ENCODE data around the gene HSCB. TPM values are rescaled to one million over a fixed set of nuclear protein-coding genes. Genes with fewer than 3 reads are reported as not detected.
A peak's percentile ranks its signal among the peaks of the same experiment; 100 is the strongest.
"Not testable (repeated sequence)": the region's sequence is repeated elsewhere in the genome, so short reads cannot be mapped to it uniquely, and the experiment has no call there.

The HSCB gene
- 10 to 100 TPM in 5 of 6 donors, 1 to 10 TPM in 1; 9.7 to 29.3 (median 12.3) TPM for total RNA-seq

DNA sequence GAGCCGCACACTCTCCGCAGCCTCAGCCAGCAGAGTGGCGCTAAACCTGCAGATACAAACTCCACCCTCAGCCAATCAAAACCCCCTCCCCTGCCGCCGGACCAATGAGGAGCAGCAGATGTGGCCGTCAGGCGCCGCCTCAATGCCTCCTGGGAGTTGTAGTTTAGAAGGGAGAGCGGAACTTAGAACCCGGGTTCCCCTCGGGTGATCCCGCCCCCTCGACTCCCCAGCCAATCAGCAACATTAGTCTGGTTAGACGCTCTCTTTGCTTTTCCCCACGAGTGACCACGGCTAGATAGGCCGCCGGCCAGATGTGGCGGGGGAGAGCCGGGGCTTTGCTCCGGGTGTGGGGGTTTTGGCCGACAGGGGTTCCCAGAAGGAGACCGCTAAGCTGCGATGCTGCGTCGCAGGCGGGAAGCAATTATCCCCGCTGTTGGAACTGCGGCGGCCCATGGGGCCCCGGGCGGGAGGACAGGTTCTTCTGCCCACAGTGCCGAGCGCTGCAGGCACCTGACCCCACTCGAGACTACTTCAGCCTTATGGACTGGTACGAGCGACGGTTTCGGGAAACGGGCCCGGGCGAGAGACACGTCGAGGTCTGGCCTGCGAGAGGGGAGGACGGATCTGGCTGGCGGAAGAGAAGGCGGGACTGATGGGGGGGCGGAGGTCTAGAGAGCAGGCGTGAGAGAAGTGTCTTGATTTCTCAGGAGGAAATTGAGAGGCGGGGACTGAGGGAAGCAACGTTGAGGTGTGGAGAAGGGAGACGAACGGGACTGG is at the start of gene HSCB, which contains the start of gene CHEK2:
Gene HSCB, plus strand, starts transcription at position 255 of the 777 bp plus-strand sequence. Its CDS starts 57 bp downstream, at position 312.
Gene CHEK2, minus strand, starts transcription at position 36 of the 777 bp plus-strand sequence. CDS start 7,099 bp downstream, outside the sequence.
- H3K4me3 ChIP-seq = peak within 1 kb of the TSS; percentile 50 to 99 (median 82)
- ATAC-seq (ENCODE audit: low FRiP score in 2 of 2) (peak; percentile 99), DNase-seq (peak; percentile 91 to 99)
- TF ChIP-seq POLR2A (IDR thresholded peaks at IDR 0.05) (peak; percentile 39 to 88 (median 68)), EP300 (IDR thresholded peaks at IDR 0.05) (no peak), POLR2AphosphoS5 (IDR thresholded peaks at IDR 0.05) (peak; percentile 76 to 83)
- TF ChIP-seq, protein P1, sequence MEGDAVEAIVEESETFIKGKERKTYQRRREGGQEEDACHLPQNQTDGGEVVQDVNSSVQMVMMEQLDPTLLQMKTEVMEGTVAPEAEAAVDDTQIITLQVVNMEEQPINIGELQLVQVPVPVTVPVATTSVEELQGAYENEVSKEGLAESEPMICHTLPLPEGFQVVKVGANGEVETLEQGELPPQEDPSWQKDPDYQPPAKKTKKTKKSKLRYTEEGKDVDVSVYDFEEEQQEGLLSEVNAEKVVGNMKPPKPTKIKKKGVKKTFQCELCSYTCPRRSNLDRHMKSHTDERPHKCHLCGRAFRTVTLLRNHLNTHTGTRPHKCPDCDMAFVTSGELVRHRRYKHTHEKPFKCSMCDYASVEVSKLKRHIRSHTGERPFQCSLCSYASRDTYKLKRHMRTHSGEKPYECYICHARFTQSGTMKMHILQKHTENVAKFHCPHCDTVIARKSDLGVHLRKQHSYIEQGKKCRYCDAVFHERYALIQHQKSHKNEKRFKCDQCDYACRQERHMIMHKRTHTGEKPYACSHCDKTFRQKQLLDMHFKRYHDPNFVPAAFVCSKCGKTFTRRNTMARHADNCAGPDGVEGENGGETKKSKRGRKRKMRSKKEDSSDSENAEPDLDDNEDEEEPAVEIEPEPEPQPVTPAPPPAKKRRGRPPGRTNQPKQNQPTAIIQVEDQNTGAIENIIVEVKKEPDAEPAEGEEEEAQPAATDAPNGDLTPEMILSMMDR (IDR thresholded peaks at IDR 0.05) = peak in 1 of 6 experiments; percentile 15
- H3K4me1 ChIP-seq = peaks cover 8 to 14% (median 12%) of the 10 kb centered on the region in 4 donors
- peaks cover 7 to 34% (median 24%) of the 10 kb centered on the region in 4 donors for H3K36me3 ChIP-seq
- 1% methylated on average over 26 to 46 of the region's 54 CpGs for WGBS, 2 donors
- H3K9me3 ChIP-seq = no peaks in the 10 kb centered on the region
- peak within 1 kb of the TSS; percentile 94 to 100 (median 96) for H3K27ac ChIP-seq
- H3K27me3 ChIP-seq = no peaks in the 10 kb centered on the region

GRCh38 chr22:28693041-28693760 is 48.6 kb upstream of the HSCB start:
- H3K36me3 ChIP-seq; DNase-seq; H3K4me1 ChIP-seq; H3K27me3 ChIP-seq; H3K4me3 ChIP-seq; H3K27ac ChIP-seq; ATAC-seq (ENCODE audit: low FRiP score in 2 of 2); H3K9me3 ChIP-seq: not testable (repeated sequence)
- WGBS, 2 donors = 77 to 85% methylated on average over 6 of the region's 6 CpGs

DNA sequence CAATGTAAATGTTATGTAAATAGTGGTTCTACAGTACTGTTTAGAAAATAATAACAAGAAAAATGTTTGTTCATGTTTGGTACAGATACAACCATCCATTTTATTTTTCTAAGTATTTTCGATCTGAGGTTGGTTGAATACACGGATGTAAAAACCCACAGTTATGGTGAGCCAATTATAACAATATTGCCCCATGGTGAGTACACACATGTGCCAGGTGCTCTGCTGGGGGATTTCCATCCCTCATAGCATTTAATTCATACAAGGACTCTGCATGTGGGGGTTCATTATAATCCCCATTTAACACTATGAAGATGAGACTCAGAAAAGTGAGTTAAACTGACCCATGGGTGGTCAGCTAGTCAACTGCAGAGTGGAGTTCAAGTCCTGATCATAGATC is 38.9 kb upstream of the HSCB start:
- Histone ChIP-seq H3K27me3 (no peaks in the 10 kb centered on the region), H3K4me1 (no peaks in the 10 kb centered on the region), H3K27ac (no peak overlapping the region), H3K9me3 (no peaks in the 10 kb centered on the region), H3K4me3 (no peak overlapping the region), H3K36me3 (no peaks in the 10 kb centered on the region)
- TF ChIP-seq EP300 (IDR thresholded peaks at IDR 0.05) (no peak), POLR2A (IDR thresholded peaks at IDR 0.05) (no peak), POLR2AphosphoS5 (IDR thresholded peaks at IDR 0.05) (no peak)
- TF ChIP-seq, protein P1 (IDR thresholded peaks at IDR 0.05) = no peak
- 91 to 100% methylated on average over 2 of the region's 2 CpGs for WGBS, 2 donors
- DNase-seq (no peak), ATAC-seq (ENCODE audit: low FRiP score in 2 of 2) (no peak)

- DNase-seq = no peak
- H3K36me3 ChIP-seq = no peaks in the 10 kb centered on the region
- no peak for ATAC-seq (ENCODE audit: low FRiP score in 2 of 2)
- H3K27ac ChIP-seq = no peak overlapping the region
- H3K4me3 ChIP-seq = no peak overlapping the region
- H3K4me1 ChIP-seq = no peaks in the 10 kb centered on the region
- no peaks in the 10 kb centered on the region for H3K9me3 ChIP-seq
- TF ChIP-seq POLR2AphosphoS5 (IDR thresholded peaks at IDR 0.05) = no peak
- TF ChIP-seq POLR2A (IDR thresholded peaks at IDR 0.05) = no peak
- TF ChIP-seq EP300 (IDR thresholded peaks at IDR 0.05) = no peak
- TF ChIP-seq, protein P1 (IDR thresholded peaks at IDR 0.05) = no peak
- H3K27me3 ChIP-seq = no peaks in the 10 kb centered on the region
Observed at GRCh38 chr22:28703436-28703835, 38.4 kb upstream of the HSCB start.

- no peak overlapping the region for H3K27ac ChIP-seq
- peaks cover 3 to 17% (median 12%) of the 10 kb centered on the region in 4 donors for H3K4me1 ChIP-seq
- no peaks in the 10 kb centered on the region for H3K9me3 ChIP-seq
- no peak for ATAC-seq (ENCODE audit: low FRiP score in 2 of 2)
- WGBS, 2 donors = 86 to 88% methylated on average over 6 of the region's 6 CpGs
- no peaks in the 10 kb centered on the region for H3K36me3 ChIP-seq
- H3K27me3 ChIP-seq = no peaks in the 10 kb centered on the region
- no peak overlapping the region for H3K4me3 ChIP-seq
- TF ChIP-seq POLR2AphosphoS5 (IDR thresholded peaks at IDR 0.05) (no peak), EP300 (IDR thresholded peaks at IDR 0.05) (no peak), POLR2A (IDR thresholded peaks at IDR 0.05) (no peak)
- TF ChIP-seq, protein P1 (IDR thresholded peaks at IDR 0.05) = no peak
- no peak for DNase-seq
Observed at GRCh38 chr22:28706845-28707244, 35.0 kb upstream of the HSCB start.
